ENCODE measurements around the gene PRM1.
"Not testable (repeated sequence)": the region's sequence is repeated elsewhere in the genome, so short reads cannot be mapped to it uniquely, and the experiment has no call there.

The PRM1 gene

GRCh38 chr16:11313493-11314308 is 32.6 kb upstream of the PRM1 start:
- ATAC-seq, result no peak

DNA sequence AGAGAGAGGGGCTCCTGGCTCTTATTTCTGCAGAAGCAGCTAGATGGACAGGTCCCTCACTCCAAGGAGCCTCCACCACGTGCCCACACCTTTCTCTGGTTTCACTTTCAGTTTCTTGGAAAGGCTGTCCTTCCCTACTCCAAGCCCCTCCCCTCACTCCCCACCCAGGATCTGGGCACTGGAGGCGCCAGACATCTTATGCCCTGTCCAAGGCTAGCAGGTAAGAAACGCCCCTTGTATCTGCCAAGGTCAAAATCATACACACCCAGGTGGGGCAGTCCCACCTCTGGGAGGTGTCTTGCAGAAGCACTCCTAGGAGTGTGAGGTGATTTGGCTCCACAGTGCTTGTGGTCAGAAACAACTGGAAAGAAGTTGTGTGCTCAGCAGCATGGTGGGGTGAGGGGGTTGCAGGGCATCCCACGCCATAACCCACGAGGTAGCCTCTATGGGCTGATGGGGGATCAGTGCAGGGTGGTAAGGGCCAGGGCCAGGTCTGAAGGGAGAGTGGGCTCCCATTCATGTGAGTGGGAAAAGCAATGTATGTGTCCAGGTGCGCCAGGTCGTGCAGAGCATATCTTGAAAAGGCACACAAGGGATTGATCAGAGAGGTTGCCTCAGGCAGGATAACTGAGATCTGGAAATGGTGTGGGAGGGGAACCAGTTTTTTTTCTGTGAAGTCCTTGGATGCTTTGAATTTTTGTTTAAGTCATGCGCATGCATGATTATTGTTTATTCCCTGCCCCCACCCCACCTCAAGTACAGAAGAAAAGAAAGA is 31.8 kb upstream of the PRM1 start:
- no peak for ATAC-seq

DNA sequence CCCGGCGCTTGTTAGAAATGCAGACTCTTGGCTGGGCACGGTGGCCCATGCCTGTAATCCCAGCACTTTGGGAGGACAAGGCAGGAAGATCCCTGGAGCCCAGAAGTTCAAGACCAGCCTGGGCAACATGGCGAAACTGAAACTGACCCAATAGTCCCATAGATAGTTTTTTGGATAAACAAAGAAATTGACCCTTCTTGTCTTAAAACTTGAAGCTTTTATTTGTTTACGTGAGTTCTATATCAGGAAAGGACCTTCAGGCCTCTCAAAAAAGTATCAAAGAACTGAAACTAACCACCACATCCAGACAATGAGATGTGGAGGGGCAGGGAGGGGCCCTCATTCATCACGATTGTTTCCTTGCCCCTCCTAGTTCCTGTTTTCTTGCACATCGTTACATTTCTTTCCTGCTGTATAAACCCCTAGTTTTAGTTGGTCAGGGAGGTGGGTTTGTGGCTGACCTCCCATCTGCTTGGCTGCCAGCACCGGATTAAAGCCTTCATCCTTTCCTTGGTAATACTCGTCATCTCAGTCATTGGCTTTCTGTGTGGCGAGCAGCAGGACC is 29.9 kb upstream of the PRM1 start:
- ATAC-seq, result no peak

DNA sequence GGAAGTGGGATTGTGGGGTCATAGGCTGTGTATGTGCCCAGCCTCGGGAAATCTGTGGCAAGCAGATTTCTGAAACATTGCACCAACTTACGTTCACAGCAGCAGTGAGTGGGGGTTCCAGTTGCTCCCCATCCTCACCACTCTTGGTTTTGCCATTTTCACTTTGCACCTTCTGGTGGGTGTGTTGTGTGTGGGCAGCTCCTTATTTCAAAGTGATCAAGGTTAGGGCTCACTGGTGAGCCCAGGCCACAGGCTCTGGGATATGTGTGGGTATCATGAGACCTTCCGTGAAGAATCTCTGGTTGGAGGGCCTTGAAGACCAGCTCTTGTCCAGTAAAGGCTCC is 29.5 kb upstream of the PRM1 start:
- no peak for ATAC-seq

- no peak for ATAC-seq
Measured at GRCh38 chr16:11309895-11310633, 28.9 kb upstream of the PRM1 start.

GRCh38 chr16:11308493-11309283 is 27.6 kb upstream of the PRM1 start:
- no peak for ATAC-seq

- no peak for ATAC-seq
Measured at GRCh38 chr16:11307639-11308492, 26.7 kb upstream of the PRM1 start.

DNA sequence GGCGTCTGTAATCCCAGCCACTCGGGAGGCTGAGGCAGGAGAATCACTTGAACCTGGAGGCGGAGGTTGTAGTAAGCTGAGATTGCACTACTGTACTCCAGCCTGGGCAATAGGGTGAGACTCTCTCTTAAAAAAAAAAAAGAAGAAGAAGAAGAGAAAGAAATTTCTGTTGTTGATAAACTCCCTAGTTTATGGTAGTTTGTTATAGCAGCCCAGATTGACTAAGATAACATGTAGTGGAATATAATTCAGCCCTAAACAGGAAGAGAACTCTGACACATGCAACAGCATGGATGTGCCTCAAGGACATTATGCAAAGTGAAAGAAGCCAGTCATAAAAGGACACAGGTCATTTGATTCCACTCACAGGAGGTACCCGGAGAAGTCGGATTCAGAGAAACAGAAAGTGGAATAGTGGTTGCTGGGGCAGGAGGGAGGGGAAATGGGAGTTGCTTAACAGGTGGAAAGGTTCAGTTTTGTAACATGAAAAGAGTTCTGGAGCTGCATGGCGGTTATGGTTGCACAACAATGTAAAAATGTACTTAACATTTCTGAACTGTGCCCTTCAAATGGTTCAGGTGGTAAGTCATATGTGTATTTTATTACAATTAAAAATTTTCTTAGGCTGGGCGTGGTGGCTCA is 26.0 kb upstream of the PRM1 start:
- ATAC-seq, result no peak

DNA sequence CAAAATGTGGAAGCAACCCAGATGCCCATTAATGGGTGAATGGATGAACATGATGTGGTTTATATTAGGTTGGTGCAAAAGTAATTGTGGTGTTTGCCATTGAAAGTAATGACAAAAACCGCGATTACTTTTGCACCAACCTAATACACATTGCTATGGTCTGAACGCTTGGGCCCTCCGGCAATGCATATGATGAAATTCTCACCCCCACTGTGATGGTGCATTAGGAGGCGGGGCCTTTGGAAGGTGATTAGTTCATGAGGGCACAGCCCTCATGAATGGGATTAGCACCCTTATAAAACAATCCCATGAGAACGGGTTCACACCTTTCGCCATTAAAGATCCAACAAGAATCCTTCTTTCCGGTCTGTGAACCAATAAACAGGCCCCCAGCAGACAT is 25.3 kb upstream of the PRM1 start:
- no peak for ATAC-seq

DNA sequence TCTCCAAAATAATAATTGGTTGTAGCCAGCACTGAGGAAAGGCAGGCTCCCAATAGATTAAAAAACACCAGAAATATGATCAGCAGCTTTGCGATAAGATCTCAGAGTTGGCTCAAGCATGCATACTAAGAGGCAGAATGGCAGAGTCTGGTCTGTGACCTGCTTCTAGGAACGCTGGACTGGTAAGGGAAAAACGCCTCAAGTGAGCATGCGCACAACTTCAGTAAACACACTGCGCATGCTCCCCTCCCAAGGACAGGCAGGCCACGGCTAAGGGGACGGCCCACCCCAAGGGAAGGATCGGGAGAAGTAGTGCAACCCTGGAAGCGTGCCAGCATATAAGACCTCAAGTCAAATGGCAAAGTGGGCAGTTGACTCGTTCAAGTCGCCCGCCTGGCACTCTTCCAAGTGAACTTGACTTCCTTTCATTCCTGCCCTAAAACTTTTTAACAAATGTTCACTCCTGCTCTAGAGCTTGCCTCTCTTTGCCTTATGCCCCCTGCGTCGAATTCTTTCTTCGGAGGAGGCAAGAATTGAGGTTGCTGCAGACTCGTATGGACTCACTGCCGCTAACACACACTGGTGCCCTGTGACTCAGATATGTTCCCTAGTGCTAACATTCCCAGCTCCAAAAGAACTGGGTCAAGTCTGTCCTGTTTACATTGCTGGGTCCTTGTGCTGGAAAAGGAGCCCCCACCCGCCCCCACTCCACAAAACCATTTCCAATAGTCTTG is 22.4 kb upstream of the PRM1 start:
- ATAC-seq, result no peak

DNA sequence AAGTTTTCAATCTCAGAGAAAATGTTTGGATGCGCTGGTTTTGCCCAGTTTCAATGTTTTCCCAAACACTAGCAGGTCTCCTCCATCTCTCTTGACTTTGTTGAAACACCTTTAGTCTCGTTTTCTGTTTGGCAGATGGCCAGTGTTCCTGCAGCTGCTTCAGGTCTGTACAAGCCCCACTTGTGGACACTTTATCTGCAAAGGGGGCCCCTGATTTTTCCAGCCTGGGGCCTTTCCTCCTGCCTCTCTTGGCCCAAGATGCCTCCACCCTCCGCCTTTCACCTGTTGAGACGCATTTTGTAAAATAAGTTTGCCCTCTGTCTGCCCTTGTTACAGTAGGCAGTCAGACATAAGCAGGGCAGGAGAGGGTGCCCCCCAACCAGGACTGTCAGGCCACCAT is 21.8 kb upstream of the PRM1 start:
- no peak for ATAC-seq

- ATAC-seq, result no peak
Measured at GRCh38 chr16:11301645-11302501, 20.7 kb upstream of the PRM1 start.

GRCh38 chr16:11300560-11300892 is 19.4 kb upstream of the PRM1 start:
- no peak for ATAC-seq

- ATAC-seq, result no peak
Measured at GRCh38 chr16:11299865-11300559, 18.9 kb upstream of the PRM1 start.

DNA sequence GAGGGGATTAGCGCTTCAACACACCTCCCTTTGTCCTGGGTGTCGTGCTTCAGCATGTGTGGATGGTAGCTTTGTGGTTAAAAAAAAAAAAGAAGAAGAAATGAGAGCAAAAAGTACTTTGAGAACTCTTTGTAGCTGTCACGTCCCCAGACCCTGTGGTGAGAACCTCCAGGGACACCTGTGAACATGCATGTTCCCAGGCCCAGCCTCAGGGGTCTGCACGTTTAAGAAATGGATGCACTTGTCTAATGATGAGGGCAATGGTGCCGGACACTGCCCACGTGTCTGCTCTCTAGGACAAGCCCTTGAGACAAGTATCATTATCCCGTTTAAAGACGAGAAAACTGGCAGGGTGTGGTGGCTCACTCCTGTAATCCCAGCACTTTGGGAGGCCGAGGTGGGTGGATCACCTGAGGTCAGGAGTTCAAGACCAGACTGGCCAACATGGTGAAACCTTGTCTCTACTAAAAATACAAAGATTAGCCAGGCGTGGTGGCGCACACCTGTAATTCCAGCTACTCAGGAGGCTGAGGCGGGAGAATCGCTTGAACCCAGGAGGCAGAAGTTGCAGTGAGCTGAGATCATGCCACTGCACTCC is 17.9 kb upstream of the PRM1 start:
- not testable (repeated sequence) for ATAC-seq

GRCh38 chr16:11298143-11298900 is 17.2 kb upstream of the PRM1 start:
- no peak for ATAC-seq

GRCh38 chr16:11297492-11298142 is 16.5 kb upstream of the PRM1 start:
- peak; percentile 85 for ATAC-seq
